Uterus (tissue), 2 donors: ENCODE results near the gene SMCO2.

Source experiments
- CTCF ChIP-seq, 4 experiments: fragments of 200-600 bp in 2 of 4; fragments of 450-650 bp in 2 of 4; sonication (generic) in 2 of 4; IDR thresholded peaks; one replicate each; pipeline ENCODE4 v1.5.1; 2016 to 2019; ENCODE audit warnings: antibody characterized with exemption in 4 of 4, mild to moderate bottlenecking in 2 of 4, moderate library complexity in 1 of 4
- POLR2A ChIP-seq, 2 donors: fragments of 450-650 bp; IDR thresholded peaks; one replicate each; pipeline ENCODE4 v1.6.1; 2016; ENCODE audit warnings: antibody characterized with exemption in 2 of 2, mild to moderate bottlenecking in 1 of 2, moderate library complexity in 1 of 2

- no peak for TF ChIP-seq CTCF (IDR thresholded peaks at IDR 0.05)
- TF ChIP-seq POLR2A (IDR thresholded peaks at IDR 0.05): no peak
Observed at GRCh38 chr12:27429606-27430005, 16.9 kb upstream of the SMCO2 start.
